Measurements from ENCODE around the gene HNF1A. TPM values are rescaled to one million over a fixed set of nuclear protein-coding genes. Genes with fewer than 3 reads are reported as not detected.
"Not testable (repeated sequence)": the region's sequence is repeated elsewhere in the genome, so short reads cannot be mapped to it uniquely, and the experiment has no call there.

The HNF1A gene
- polyA plus RNA-seq, 1 donor from 2014 or later = not detected

- not testable (repeated sequence) for H3K9ac ChIP-seq (ENCODE audit: low read length); H3K36me3 ChIP-seq (ENCODE audit: insufficient read depth, low read length); H3K9me3 ChIP-seq (ENCODE audit: low read length); H3K9me2 ChIP-seq (ENCODE audit: insufficient read depth, low read length); H3K27me3 ChIP-seq (ENCODE audit: insufficient read depth, low read depth, low read length); H3K4me2 ChIP-seq (ENCODE audit: low read length); H4K20me1 ChIP-seq (ENCODE audit: insufficient read depth); H3F3A ChIP-seq (ENCODE audit: insufficient read depth, low read length, poor library complexity, severe bottlenecking); H3K4me3 ChIP-seq (ENCODE audit: low read length); H3K27ac ChIP-seq (ENCODE audit: low read length); H3K79me2 ChIP-seq (replicated peaks; ENCODE audit: insufficient read depth, low read length); H2AFZ ChIP-seq (ENCODE audit: low read depth, low read length)
Observed at GRCh38 chr12:120950260-120950799, 28.0 kb upstream of the HNF1A start.

- H3K4me2 ChIP-seq (ENCODE audit: low read length) = no peak overlapping the region
- no peaks in the 10 kb centered on the region for H4K20me1 ChIP-seq (ENCODE audit: insufficient read depth)
- no peaks in the 10 kb centered on the region for H3K27me3 ChIP-seq (ENCODE audit: insufficient read depth, low read depth, low read length)
- no peaks in the 10 kb centered on the region for H3K36me3 ChIP-seq (ENCODE audit: insufficient read depth, low read length)
- no peaks in the 10 kb centered on the region for H3K79me2 ChIP-seq (replicated peaks; ENCODE audit: insufficient read depth, low read length)
- H3F3A ChIP-seq (ENCODE audit: insufficient read depth, low read length, poor library complexity, severe bottlenecking) = no peaks in the 10 kb centered on the region
- no peaks in the 10 kb centered on the region for H3K9me2 ChIP-seq (ENCODE audit: insufficient read depth, low read length)
- H3K9ac ChIP-seq (ENCODE audit: low read length) = no peak overlapping the region
- no peaks in the 10 kb centered on the region for H3K9me3 ChIP-seq (ENCODE audit: low read length)
- H2AFZ ChIP-seq (ENCODE audit: low read depth, low read length) = no peak overlapping the region
- TF ChIP-seq EP300 (conservative IDR thresholded peaks at IDR 0.05; ENCODE audit: poor library complexity, severe bottlenecking) = no peak
- TF ChIP-seq CTCF (IDR thresholded peaks at IDR 0.05; ENCODE audit: poor library complexity, severe bottlenecking) = no peak
- no peak for TF ChIP-seq MXI1 (conservative IDR thresholded peaks at IDR 0.05; ENCODE audit: poor library complexity, severe bottlenecking)
- no peak for TF ChIP-seq EZH2 (IDR thresholded peaks at IDR 0.05; ENCODE audit: borderline replicate concordance, insufficient read depth, low read length, poor library complexity, severe bottlenecking)
- TF ChIP-seq REST (IDR thresholded peaks at IDR 0.05; ENCODE audit: borderline replicate concordance) = no peak
- TF ChIP-seq TAF1 (IDR thresholded peaks at IDR 0.05; ENCODE audit: low read depth) = no peak
- no peak for TF ChIP-seq SMC3 (conservative IDR thresholded peaks at IDR 0.05; ENCODE audit: poor library complexity)
- no peak for TF ChIP-seq POLR2AphosphoS5 (IDR thresholded peaks at IDR 0.05)
- TF ChIP-seq RAD21 (conservative IDR thresholded peaks at IDR 0.05) = no peak
- no peak overlapping the region for H3K4me3 ChIP-seq (ENCODE audit: low read length)
- no peak overlapping the region for H3K27ac ChIP-seq (ENCODE audit: low read length)
Observed at GRCh38 chr12:120950807-120951206, 27.5 kb upstream of the HNF1A start.

- no peak for TF ChIP-seq SMC3 (conservative IDR thresholded peaks at IDR 0.05; ENCODE audit: poor library complexity)
- TF ChIP-seq EZH2 (IDR thresholded peaks at IDR 0.05; ENCODE audit: borderline replicate concordance, insufficient read depth, low read length, poor library complexity, severe bottlenecking) = no peak
- no peak for TF ChIP-seq RAD21 (conservative IDR thresholded peaks at IDR 0.05)
- no peak for TF ChIP-seq MXI1 (conservative IDR thresholded peaks at IDR 0.05; ENCODE audit: poor library complexity, severe bottlenecking)
- no peak for TF ChIP-seq REST (IDR thresholded peaks at IDR 0.05; ENCODE audit: borderline replicate concordance)
- TF ChIP-seq POLR2AphosphoS5 (IDR thresholded peaks at IDR 0.05) = no peak
- TF ChIP-seq EP300 (conservative IDR thresholded peaks at IDR 0.05; ENCODE audit: poor library complexity, severe bottlenecking) = no peak
- TF ChIP-seq CTCF (IDR thresholded peaks at IDR 0.05; ENCODE audit: poor library complexity, severe bottlenecking) = no peak
- Histone ChIP-seq H3F3A (ENCODE audit: insufficient read depth, low read length, poor library complexity, severe bottlenecking) (no peaks in the 10 kb centered on the region), H3K9ac (ENCODE audit: low read length) (no peak overlapping the region), H3K79me2 (replicated peaks; ENCODE audit: insufficient read depth, low read length) (no peaks in the 10 kb centered on the region), H2AFZ (ENCODE audit: low read depth, low read length) (no peak overlapping the region), H3K9me3 (ENCODE audit: low read length) (no peaks in the 10 kb centered on the region), H3K27ac (ENCODE audit: low read length) (no peak overlapping the region), H4K20me1 (ENCODE audit: insufficient read depth) (no peaks in the 10 kb centered on the region), H3K36me3 (ENCODE audit: insufficient read depth, low read length) (no peaks in the 10 kb centered on the region), H3K9me2 (ENCODE audit: insufficient read depth, low read length) (no peaks in the 10 kb centered on the region), H3K27me3 (ENCODE audit: insufficient read depth, low read depth, low read length) (no peaks in the 10 kb centered on the region), H3K4me3 (ENCODE audit: low read length) (no peak overlapping the region), H3K4me2 (ENCODE audit: low read length) (no peak overlapping the region)
Observed at GRCh38 chr12:120955232-120955631, 23.1 kb upstream of the HNF1A start.
